CD4-positive, alpha-beta T cell (primary cell): ENCODE measurements around the gene CDK8. TPM values are rescaled to one million over a fixed set of nuclear protein-coding genes. Genes with fewer than 3 reads are reported as not detected.
"Not testable (repeated sequence)": the region's sequence is repeated elsewhere in the genome, so short reads cannot be mapped to it uniquely, and the experiment has no call there.

ENCODE experiments used
- ATAC-seq: fragments of 200-7000 bp; cut with Tn5 transposase; one replicate; pipeline ENCODE4 v1.10.0; 2022; ENCODE audit warnings: mild to moderate bottlenecking; ENCODE audit not compliant: poor library complexity
- CTCF ChIA-PET: fragments of 350-600 bp; sonication (Branson Sonifier 250); formaldehyde crosslinking; loops from one replicate; lab custom pipeline; 2021; ENCODE audit warnings: antibody characterized with exemption, inconsistent platforms; lab: Charles Lee
- POLR2A ChIA-PET: fragments of 350-600 bp; sonication (Branson Sonifier 250); formaldehyde crosslinking; loops from one replicate; lab custom pipeline; 2021; ENCODE audit warnings: antibody characterized with exemption, inconsistent platforms; lab: Charles Lee
- DNase-seq, 14 experiments: peaks; one replicate each; pipeline ENCODE4 v3.0.0-alpha.2; 2013 to 2020; ENCODE audit warnings: mixed read lengths in 2 of 14
- H3K27ac ChIP-seq, 2 donors: one replicate each; pipeline versions ENCODE4 v1.5.1 to v1.7.0; 2013; ENCODE audit warnings: low read length in 2 of 2, low read depth in 1 of 2, mild to moderate bottlenecking in 1 of 2
- H3K27me3 ChIP-seq, 2 experiments: 1 replicate in 1 of 2; 2 replicates in 1 of 2; pipeline versions ENCODE4 v1.6.1 to v1.7.0; 2013; ENCODE audit warnings: low read length in 2 of 2, control low read depth in 1 of 2, mild to moderate bottlenecking in 1 of 2, moderate library complexity in 1 of 2; ENCODE audit not compliant: insufficient read depth in 2 of 2, control insufficient read depth in 1 of 2
- H3K36me3 ChIP-seq: one replicate; pipeline ENCODE4 v1.6.1; 2013; ENCODE audit warnings: low read length, control low read depth; ENCODE audit not compliant: insufficient read depth
- H3K4me1 ChIP-seq: one replicate; pipeline ENCODE4 v1.6.1; 2013; ENCODE audit warnings: low read length, control low read depth; ENCODE audit not compliant: insufficient read depth
- H3K4me3 ChIP-seq: one replicate; pipeline ENCODE4 v1.5.1; 2013; ENCODE audit warnings: mild to moderate bottlenecking, low read length, moderate library complexity
- H3K9me3 ChIP-seq, 2 experiments: 1 replicate in 1 of 2; 2 replicates in 1 of 2; pipeline versions ENCODE4 v1.6.1 to v1.7.0; 2013; ENCODE audit warnings: low read length in 2 of 2, mild to moderate bottlenecking in 2 of 2, control low read depth in 1 of 2, moderate library complexity in 1 of 2; ENCODE audit not compliant: control insufficient read depth in 1 of 2, insufficient read depth in 1 of 2
- H3K27ac Mint-ChIP-seq: one replicate; pipeline ENCODE4 v1.8.0; 2020; ENCODE audit warnings: mixed read lengths
- H3K27me3 Mint-ChIP-seq: one replicate; pipeline ENCODE4 v1.8.0; 2021; ENCODE audit warnings: mixed read lengths
- H3K36me3 Mint-ChIP-seq: one replicate; pipeline ENCODE4 v1.8.0; 2021; ENCODE audit warnings: low read depth, mixed read lengths
- H3K4me1 Mint-ChIP-seq: one replicate; pipeline ENCODE4 v1.8.0; 2021; ENCODE audit warnings: low read depth, mixed read lengths
- H3K4me3 Mint-ChIP-seq: one replicate; pipeline ENCODE4 v1.8.0; 2020; ENCODE audit warnings: mild to moderate bottlenecking, mixed read lengths
- H3K9me3 Mint-ChIP-seq: one replicate; pipeline ENCODE4 v1.8.0; 2020; ENCODE audit warnings: mixed read lengths
- CTCF ChIP-seq: fragments of 200-600 bp; IDR thresholded peaks from one replicate; pipeline ENCODE4 v1.8.0; 2022; ENCODE audit warnings: antibody characterized with exemption, mild to moderate bottlenecking
- intact Hi-C, 2 experiments: fragments of 100-400 bp; cut with DNase I in 1 of 2; cut with micrococcal nuclease in 1 of 2; formaldehyde crosslinking; loops; one replicate each; pipeline versions ENCODE4 v1.15.1 to v1.9.0; 2023 to 2025; cut with DNase I, micrococcal nuclease
- total RNA-seq, 174 experiments: library from RNA in 2 of 174; stranded (reverse) in 2 of 174; gene quantifications; one replicate each; pipeline ENCODE4 v1.2.3 and lab custom pipeline; 2021 to 2026

The CDK8 gene
- total RNA-seq, 2 experiments from 2014 or later, result 6.0 to 6.7 TPM

- Mint-ChIP-seq H3K9me3 (peaks cover 3% of the 10 kb centered on the region), H3K27ac (no peak overlapping the region), H3K27me3 (no peaks in the 10 kb centered on the region), H3K36me3 (peaks cover 21% of the 10 kb centered on the region), H3K4me1 (peaks cover 33% of the 10 kb centered on the region), H3K4me3 (no peak overlapping the region)
- peaks cover 8% of the 10 kb centered on the region for H3K36me3 ChIP-seq
- no peak for DNase-seq
- H3K9me3 ChIP-seq, result no peaks in the 10 kb centered on the region
- no peaks in the 10 kb centered on the region for H3K27me3 ChIP-seq
- intact Hi-C loops, result no loop called here
- no peak for TF ChIP-seq CTCF
- ChIA-PET CTCF (no interaction called here), POLR2A (interaction anchor here (0.6 kb wide), 1 partner anchor 48 kb away, joined by 3 read pairs; no protein-coding TSS in a partner anchor)
- no peak overlapping the region for H3K27ac ChIP-seq
- H3K4me1 ChIP-seq, result no peaks in the 10 kb centered on the region
- ATAC-seq, result no peak
- no peak overlapping the region for H3K4me3 ChIP-seq
These were observed 26.9 kb downstream of the CDK8 start for GRCh38 chr13:26280822-26281221.

GRCh38 chr13:26285911-26286310, 32.0 kb downstream of the CDK8 start:
- H3K36me3 ChIP-seq, intact Hi-C loops, DNase-seq, H3K27me3 Mint-ChIP-seq, H3K9me3 Mint-ChIP-seq, H3K27ac Mint-ChIP-seq, H3K4me3 ChIP-seq, H3K9me3 ChIP-seq, H3K27ac ChIP-seq, POLR2A ChIA-PET, H3K4me3 Mint-ChIP-seq, H3K27me3 ChIP-seq, H3K4me1 ChIP-seq, CTCF ChIA-PET, ATAC-seq: not testable (repeated sequence)
- Mint-ChIP-seq H3K4me1 (peaks cover 11% of the 10 kb centered on the region), H3K36me3 (peaks cover 17% of the 10 kb centered on the region)

GRCh38 chr13:26288838-26289237, 34.9 kb downstream of the CDK8 start:
- H3K9me3 ChIP-seq, POLR2A ChIA-PET, H3K4me3 Mint-ChIP-seq, H3K36me3 Mint-ChIP-seq, H3K27ac ChIP-seq, H3K4me1 ChIP-seq, DNase-seq, intact Hi-C loops, H3K9me3 Mint-ChIP-seq, H3K27ac Mint-ChIP-seq, H3K27me3 ChIP-seq, CTCF ChIA-PET, H3K27me3 Mint-ChIP-seq, H3K4me3 ChIP-seq, ATAC-seq, H3K36me3 ChIP-seq: not testable (repeated sequence)
- H3K4me1 Mint-ChIP-seq, result peaks cover 14% of the 10 kb centered on the region

GRCh38 chr13:26295812-26296211, 41.9 kb downstream of the CDK8 start:
- no peak for TF ChIP-seq CTCF
- H3K9me3 Mint-ChIP-seq, result no peaks in the 10 kb centered on the region
- ATAC-seq (no peak), DNase-seq (no peak)
- no peak overlapping the region for H3K27ac ChIP-seq
- H3K27ac Mint-ChIP-seq, result no peak overlapping the region
- H3K36me3 Mint-ChIP-seq, result no peaks in the 10 kb centered on the region
- intact Hi-C loops, result no loop called here
- no peaks in the 10 kb centered on the region for H3K9me3 ChIP-seq
- H3K4me3 ChIP-seq, result no peak overlapping the region
- H3K27me3 ChIP-seq, result no peaks in the 10 kb centered on the region
- CTCF ChIA-PET, result no interaction called here
- no peaks in the 10 kb centered on the region for H3K27me3 Mint-ChIP-seq
- H3K36me3 ChIP-seq, result no peaks in the 10 kb centered on the region
- POLR2A ChIA-PET, result no interaction called here
- no peaks in the 10 kb centered on the region for H3K4me1 ChIP-seq
- H3K4me1 Mint-ChIP-seq, result peaks cover 57% of the 10 kb centered on the region
- H3K4me3 Mint-ChIP-seq, result no peak overlapping the region
